ENCODE data around the gene TCFL5.
A peak's percentile ranks its signal among the peaks of the same experiment; 100 is the strongest.
"Not testable (repeated sequence)": the region's sequence is repeated elsewhere in the genome, so short reads cannot be mapped to it uniquely, and the experiment has no call there.

The TCFL5 gene

GRCh38 chr20:62879275-62880146, 17.9 kb upstream of the TCFL5 start:
- no peak for DNase-seq

DNA sequence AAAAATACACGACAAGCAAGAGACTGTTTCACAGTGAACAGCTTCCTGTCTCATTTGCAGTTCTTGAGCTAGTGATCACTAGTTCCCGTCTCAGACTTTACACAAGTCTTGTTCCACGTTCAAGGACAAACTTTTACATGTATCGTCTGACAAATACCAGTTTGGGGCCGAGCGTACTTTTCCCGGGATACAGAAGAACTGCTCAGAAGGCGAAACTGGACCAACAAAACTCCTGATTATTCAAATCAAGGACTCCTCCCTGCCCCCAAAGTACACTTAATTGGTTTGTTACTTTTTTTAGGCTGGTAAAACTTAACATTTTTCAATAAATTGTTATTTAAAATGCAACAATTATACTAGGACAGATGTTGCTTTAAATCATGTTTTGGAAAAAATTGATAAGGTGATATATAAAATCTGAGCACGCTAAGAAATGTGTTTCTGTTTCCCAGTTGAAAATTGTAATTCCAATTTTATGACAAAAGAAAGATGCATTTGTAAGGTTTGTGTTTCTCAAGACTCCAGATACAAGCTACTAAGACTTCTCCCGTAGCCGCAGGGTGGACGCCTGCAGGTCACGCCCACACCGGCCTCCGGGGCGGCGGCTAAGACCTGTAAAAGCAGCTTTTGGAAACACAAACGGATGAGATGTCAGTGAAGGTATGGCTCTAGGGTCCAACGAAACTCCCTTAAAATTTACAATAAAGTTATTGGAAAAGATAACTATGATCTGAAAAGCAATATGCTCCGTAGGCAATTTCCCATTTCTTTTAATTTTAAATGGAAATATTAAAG, 16.8 kb upstream of the TCFL5 start:
- DNase-seq = no peak

DNA sequence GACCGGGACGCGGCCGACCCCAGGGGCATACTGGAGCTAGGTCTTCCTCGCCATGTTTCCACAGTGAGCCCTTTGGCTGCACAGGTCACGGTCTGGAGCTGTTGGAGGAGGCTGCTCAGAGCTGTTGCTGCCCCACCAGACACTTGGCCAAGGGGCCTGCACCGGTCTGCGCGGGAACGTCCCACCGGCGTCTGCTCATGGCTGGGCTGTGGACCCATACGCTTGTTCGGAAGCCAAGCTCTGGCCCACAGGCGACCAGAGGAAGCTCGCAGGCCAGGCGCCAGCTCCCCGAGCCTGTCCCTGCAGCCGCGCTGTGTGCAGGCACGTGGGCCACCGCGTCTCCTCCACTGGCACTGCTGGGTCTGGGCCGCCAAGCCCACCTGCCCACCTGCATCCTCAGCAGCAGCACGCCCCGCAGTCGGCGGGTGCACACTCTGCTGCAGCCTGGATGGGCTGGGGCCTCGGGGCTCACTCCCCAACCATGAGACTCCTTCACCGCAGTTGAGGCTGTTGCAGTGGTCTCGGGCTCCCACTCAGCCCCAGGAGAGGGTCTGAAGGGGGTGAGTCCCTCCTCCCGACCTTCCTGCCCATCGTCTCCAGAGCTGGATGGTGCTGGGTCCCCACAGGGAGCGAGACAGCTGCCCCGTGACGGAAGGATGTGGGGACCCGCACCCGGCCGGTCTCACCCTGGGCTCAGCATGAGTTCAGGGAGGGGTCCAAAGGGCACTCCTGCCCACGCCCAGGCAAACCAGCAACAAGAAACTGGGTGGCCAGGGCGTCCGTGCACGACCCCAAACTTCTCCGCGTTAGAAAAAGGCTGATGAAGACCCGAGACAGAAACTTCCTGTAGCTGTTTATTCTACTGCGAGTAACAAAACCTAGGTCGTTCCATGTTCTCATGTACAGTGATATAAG, 15.5 kb upstream of the TCFL5 start:
- DNase-seq = no peak

GRCh38 chr20:62876501-62876901, 14.9 kb upstream of the TCFL5 start:
- DNase-seq = no peak

DNA sequence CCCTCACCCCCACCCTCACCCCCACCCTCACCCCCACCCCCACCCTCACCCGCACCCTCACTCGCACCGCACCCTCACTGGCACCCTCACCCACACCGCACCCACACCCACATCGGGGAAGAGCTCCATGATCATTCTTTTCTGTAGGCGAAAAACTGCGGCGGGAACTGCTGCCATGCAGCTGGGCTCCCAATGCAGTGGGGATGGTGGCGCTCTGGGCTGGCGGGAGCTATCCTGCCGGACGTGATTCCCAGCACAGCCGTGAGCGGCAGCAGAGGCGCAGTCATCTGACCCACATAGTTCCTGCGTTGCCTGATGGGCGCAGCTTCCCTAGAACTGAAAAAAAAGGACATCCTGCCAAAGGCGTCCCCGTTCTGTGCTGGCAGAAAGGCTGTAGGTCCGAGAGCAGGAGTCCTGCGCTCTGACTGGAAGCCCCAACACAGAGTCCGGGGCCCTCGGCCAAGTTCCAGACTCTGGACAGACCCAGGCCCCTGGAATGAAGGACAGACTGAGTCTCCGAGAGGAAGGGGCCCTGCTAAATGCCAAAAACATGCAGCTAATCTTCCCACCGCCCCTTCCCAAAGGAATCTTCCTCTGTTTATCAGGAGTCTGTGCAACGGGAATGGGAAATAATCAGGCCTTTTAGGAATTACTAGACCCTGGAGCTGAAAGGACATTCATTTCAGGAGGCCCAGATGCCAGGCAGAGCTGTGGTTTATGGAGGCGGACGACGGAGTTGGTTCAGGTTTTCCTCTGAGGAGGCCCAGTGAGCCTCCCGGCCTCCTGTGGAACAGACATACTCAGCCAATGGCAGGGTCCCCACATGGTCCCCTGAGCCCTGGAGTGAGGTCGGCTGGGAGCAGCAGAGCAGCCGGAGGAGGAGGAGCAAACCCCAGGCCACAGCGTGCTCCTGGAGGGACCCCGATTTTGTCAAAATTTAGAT, 14.1 kb upstream of the TCFL5 start:
- DNase-seq = peak; percentile 87 to 90

GRCh38 chr20:62874964-62875344, 13.3 kb upstream of the TCFL5 start:
- DNase-seq = peak in 1 of 2 experiments; percentile 59

DNA sequence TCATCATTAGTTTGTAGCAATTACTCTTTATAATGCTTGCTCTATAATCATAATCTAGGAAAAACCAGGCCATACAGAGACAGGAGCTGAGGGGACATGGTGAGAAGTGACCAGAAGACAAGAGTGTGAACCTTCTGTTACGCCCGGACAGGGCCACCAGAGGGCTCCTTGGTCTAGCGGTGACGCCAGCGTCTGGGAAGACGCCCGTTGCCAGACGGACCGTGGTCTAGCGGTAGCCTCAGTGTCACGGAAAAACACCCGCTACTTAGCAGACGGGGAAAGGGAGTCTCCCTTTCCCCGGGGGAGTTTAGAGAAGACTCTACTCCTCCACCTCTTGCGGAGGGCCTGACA, 12.0 kb upstream of the TCFL5 start:
- peak; percentile 53 to 74 for DNase-seq

GRCh38 chr20:62873280-62873679, 11.7 kb upstream of the TCFL5 start:
- no peak for DNase-seq

GRCh38 chr20:62872862-62873261, 11.2 kb upstream of the TCFL5 start:
- DNase-seq = no peak

DNA sequence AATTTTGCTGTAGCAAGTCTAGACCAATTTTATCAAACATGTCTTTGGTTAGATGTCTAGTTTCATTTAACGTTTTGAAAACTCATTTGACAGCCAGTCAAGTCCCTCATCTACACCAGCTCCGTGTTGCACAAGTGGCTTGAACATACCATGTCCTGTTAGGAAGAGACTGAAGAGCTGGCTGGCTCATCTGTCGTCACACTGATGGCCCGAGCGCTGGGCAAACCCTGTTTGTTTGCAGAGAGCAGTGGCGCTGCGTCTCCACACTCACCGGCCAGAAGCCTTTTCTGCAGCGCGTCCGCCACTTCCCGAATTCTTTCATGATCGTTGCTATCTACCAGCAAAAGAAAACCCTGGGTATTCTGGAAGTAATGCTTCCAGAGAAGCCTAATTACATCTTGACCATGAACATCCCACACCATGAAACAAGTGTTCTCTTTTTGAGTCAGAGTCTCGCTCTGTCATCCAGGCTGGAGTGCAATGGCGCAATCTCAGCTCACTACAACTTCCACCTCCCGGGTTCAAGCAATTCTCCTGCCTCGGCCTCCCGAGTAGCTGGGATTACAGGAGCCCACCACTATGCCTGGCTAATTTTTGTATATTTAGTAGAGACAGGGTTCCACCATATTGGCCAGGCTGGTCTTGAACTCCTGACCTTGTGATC, 10.7 kb upstream of the TCFL5 start:
- no peak for DNase-seq

GRCh38 chr20:62864207-62864606, 2.6 kb upstream of the TCFL5 start:
- DNase-seq = no peak

DNA sequence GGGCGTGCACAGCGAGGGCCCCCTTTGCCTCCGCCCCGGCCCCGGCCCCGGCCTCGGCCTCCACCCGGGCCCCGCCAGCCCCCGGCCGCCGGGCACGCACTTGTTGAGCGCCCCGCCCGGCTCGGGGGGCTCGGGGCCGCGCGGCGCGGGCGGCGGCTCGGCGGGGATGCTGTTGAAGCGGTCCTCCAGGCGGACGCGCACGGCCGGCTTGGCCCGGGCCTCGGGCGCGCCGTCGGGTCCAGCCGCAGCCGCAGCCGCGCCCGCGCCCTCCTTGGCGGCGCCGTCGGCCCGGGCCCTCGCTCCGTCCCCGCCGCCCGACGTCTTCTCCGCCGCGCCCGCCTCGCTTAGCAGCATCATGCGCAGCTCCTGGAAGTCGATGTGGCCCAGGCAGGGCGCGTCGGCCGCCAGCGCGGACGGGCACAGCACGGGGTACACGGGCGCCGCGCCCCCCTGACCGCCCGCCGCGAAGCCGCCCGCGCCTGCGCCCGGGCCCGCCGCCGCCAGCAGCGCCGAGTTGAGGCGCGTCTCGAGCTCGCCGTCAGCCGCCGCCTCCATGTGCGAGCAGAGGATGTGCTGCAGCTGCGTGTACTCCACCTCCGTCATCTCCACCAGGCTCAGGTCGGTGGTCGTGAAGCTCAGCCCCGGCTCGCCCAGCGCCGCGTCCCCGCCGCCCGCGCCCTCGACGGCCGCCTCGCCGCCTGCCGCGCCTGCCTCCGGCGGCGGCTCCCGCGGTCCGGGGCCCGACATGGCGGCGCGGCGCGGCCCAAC, 514 bp downstream of the TCFL5 start:
- DNase-seq = no peak

GRCh38 chr20:62860391-62860923, 1.2 kb downstream of the TCFL5 start:
- DNase-seq = no peak

- no peak for DNase-seq
These were observed 1.9 kb downstream of the TCFL5 start for GRCh38 chr20:62859721-62860120.

GRCh38 chr20:62858058-62858830, 3.4 kb downstream of the TCFL5 start:
- no peak for DNase-seq

- no peak for DNase-seq
These were observed 4.5 kb downstream of the TCFL5 start for GRCh38 chr20:62856931-62857619.

DNA sequence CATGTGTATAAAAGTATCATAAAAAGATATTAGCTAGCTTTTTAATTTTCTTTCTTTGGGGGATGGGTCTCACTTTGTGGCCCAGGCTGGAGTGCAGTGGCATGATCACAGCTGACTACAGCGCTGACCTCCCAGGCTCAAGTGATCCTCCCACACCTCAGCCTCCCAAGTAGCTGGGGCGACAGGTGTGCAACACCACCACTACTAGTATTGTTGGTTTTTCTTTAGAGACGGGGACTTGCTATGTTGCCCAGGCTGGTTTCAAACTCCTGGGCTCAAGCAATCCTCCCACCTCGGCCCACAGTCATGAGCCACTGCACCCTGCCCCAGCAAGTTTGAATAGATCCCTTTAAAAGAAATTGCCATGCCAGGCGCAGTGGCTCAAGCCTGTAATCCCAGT, 6.5 kb downstream of the TCFL5 start:
- DNase-seq = no peak

DNA sequence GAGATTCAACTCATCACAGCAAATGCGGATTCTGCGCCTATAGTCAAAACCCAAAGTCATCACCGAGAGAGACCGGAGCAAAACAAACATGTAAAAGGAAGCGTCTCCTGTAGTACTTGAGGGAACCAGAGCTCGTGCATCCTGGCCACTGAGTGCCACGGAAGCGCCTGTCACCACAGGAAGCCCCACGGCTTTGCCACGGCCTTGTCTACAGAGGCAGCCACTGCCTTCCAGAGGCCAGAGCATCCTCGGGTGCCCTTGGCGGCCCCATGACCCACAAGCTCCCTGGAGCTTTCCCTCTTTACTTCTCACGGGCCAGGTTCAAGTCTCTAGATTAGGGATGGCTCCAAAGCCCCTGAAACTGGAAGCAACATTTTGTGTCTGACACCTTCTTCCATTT, 7.5 kb downstream of the TCFL5 start:
- DNase-seq = no peak

GRCh38 chr20:62853304-62853703, 8.3 kb downstream of the TCFL5 start:
- DNase-seq = not testable (repeated sequence)

All from NCI-H1930 (cell line).